ENCODE measurements around the gene FIBCD1.

Gene FIBCD1

DNA sequence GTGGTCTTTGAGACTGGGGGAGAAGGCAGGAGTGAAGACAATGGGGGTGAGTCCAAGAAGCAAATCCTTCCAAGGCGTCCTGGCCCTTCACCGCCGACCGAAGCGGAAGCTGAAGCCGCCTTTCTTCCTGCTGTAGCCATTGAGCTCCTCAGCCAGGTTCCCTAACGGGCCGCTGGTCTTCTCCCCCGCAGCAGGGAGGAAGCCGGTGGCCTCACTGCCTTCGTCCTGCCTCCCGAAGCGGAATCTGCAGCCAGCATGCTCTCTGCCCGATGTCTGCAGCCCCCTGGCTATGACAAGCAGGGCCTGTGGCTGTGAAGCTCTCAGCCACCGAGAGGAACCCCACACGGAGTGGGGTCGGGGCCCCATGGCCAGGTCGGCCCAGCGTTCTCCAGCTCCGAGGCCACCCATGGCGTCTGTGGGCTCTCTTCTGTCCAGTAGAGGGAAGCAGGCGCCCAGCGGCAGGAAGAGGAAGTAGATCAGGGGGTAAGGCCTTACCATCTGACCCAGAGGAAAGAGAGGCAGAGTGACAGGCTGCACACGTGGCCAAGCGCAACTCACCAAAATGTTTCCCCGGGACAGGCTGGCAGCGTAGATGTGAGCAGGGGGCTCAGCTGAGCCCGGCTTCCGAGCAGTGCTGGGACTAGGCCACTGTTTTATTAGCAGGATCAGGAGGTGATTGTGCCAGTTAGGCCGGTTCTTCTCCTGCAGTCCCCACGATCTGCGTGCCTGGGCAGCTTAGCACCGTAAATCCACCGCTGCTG, 45.5 kb downstream of the FIBCD1 start:
- DNase-seq: no peak

DNA sequence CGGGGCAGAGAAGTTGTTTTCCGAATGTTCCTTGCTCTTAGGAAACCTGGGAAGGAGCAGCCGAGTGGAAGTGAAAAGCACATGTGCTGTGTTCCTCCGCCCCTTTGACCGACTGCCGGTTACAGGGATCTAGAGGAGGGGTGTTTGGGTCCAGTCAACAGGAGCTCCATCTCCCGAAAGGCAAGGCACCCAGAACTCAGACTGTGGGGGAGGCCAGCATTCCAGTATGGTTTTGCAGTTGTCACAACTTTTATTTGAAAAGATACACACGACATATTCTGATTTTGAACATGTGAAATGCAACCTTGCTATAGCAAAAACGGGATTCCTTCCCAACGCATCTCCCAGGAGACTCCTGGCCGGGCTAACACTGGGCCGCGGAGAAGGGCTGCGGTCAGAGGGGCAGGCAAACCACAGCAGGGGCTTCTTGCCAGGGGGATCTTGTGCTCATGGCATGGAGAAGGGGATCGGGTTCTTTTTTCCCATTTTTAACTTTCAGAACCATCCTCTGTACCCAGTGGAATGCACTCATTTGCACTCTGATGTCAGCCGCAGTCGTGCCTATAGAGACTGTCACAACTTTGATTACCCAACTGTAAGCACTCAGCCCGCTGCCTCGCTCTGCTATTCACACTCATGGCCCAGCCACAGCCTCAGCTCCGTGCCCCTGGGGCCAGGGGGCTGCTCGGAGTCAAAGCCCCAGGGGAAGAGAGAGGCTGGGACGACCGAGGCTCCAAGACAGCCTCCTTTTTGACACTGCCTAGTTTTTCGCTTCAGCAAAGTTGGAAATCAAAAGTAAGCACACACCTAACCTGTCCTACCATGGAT, 46.4 kb downstream of the FIBCD1 start:
- no peak for DNase-seq

DNA sequence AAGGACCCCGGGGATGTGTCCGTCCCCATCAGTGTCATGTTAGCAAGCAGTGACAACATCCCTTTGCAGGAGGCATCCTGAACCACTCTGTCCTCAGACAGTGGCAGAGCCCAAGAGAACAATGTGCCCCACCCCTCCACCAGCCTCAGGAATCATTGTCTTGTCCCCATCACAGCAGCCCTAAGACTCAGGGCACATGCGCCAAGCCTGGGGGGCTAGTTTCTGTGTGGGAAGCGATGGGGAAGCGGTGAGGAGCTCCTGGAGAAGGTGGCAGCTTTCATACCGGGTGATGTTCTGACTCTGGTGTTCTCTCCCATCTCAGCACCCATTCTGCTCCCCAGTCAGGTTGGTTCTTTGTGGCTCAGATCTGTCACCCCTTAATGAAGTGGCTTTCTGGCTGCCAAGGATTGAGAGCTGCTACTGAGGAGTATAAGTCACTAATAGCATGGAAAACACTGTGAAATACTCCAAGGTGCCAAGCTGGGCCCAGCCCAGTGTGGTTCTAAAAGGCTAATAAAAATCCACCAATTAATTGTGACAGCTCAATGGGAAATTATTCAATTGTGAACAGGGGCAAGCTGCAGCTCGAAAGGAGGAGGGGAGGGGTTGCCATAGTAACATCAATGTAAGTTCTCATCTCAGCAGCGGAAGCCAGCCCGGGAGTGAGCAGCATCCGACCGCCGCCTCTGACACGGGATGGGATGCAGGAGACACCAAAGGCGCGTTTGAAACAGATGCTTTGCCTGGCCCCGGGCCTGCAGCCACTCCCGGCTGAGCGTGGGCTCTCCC, 47.2 kb downstream of the FIBCD1 start:
- peak; percentile 35 for DNase-seq

- no peak for DNase-seq
These were observed 48.0 kb downstream of the FIBCD1 start for GRCh38 chr9:130890870-130891687.

- DNase-seq: no peak
These were observed 48.9 kb downstream of the FIBCD1 start for GRCh38 chr9:130890124-130890523.

- DNase-seq: no peak
These were observed 50.7 kb downstream of the FIBCD1 start for GRCh38 chr9:130888146-130888885.

DNA sequence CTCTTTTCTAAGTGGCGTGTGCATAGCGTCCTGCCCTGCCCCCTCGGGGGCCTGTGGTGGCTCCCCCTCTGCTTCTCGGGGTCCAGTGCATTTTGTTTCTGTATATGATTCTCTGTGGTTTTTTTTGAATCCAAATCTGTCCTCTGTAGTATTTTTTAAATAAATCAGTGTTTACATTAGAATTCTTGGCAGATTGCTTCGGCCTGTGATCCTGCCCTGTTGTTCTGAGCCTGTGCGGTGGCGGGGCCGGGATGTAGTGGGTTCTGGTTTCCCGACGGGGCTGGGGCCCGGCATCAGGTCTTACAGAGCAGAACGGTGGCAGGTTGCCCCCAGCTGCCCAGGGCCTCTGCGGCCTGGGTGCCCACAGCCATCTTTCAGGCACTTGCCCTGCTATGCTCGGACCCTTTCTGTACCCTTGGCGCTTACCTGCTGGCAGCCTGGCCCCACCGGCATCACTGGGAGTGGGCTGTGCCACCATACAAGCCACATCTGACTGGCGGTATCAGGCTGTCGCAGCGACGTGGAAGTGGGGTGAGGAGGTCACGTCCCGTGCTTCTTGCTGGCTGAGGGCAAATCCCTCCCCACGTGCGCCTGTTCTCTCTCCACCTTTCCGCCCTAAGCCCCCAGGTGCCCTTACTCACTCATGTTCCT, 51.4 kb downstream of the FIBCD1 start:
- DNase-seq: no peak

- DNase-seq: no peak
These were observed 52.1 kb downstream of the FIBCD1 start for GRCh38 chr9:130886981-130887380.

DNA sequence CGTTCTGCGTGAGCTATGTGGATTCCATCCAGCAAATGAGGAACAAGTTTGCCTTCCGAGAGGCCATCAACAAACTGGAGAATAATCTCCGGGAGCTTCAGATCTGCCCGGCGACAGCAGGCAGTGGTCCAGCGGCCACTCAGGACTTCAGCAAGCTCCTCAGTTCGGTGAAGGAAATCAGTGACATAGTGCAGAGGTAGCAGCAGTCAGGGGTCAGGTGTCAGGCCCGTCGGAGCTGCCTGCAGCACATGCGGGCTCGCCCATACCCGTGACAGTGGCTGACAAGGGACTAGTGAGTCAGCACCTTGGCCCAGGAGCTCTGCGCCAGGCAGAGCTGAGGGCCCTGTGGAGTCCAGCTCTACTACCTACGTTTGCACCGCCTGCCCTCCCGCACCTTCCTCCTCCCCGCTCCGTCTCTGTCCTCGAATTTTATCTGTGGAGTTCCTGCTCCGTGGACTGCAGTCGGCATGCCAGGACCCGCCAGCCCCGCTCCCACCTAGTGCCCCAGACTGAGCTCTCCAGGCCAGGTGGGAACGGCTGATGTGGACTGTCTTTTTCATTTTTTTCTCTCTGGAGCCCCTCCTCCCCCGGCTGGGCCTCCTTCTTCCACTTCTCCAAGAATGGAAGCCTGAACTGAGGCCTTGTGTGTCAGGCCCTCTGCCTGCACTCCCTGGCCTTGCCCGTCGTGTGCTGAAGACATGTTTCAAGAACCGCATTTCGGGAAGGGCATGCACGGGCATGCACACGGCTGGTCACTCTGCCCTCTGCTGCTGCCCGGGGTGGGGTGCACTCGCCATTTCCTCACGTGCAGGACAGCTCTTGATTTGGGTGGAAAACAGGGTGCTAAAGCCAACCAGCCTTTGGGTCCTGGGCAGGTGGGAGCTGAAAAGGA, 53.3 kb downstream of the FIBCD1 start:
- DNase-seq: no peak

DNA sequence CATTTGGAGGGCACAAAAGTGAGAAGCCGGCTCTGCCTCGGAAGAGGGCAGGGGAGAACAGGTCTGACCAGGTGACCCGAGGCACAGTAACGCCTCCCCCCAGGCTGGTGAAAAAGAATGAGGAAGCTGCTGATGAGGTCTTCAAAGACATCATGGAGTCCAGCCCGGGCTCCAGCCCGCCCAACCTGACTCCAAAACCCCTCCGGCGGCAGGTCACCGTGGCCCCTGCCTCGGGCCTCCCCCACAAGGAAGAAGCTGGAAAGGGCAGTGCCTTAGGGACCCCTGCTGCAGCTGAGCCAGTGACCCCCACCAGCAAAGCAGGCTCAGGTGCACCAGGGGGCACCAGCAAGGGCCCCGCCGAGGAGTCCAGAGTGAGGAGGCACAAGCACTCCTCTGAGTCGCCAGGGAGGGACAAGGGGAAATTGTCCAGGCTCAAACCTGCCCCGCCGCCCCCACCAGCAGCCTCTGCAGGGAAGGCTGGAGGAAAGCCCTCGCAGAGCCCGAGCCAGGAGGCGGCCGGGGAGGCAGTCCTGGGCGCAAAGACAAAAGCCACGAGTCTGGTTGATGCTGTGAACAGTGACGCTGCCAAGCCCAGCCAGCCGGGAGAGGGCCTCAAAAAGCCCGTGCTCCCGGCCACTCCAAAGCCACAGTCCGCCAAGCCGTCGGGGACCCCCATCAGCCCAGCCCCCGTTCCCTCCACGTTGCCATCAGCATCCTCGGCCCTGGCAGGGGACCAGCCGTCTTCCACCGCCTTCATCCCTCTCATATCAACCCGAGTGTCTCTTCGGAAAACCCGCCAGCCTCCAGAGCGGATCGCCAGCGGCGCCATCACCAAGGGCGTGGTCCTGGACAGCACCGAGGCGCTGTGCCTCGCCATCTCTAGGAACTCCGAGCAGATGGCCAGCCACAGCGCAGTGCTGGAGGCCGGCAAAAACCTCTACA, 54.2 kb downstream of the FIBCD1 start:
- DNase-seq: no peak

- no peak for DNase-seq
These were observed 54.9 kb downstream of the FIBCD1 start for GRCh38 chr9:130884111-130884531.

GRCh38 chr9:130883479-130883878, 55.6 kb downstream of the FIBCD1 start:
- no peak for DNase-seq

GRCh38 chr9:130882696-130883225, 56.3 kb downstream of the FIBCD1 start:
- no peak for DNase-seq

DNA sequence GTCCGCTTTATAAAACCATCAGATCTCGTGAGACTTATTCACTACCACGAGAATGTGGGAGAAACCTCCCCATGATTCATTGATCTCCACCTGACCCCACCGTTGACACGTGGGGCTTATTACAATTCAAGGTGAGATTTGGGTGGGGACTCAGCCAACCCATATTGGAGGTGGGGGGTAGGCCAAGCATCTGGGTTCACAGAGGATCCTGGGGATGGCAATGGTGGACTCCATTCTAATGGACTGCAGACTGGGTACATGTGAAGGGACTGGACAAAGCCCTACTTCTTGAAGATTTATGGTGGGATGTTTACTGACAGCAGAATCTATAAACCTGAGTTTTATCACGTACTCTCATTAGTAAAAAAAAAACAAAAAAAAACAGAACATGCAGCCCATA, 57.5 kb downstream of the FIBCD1 start:
- no peak for DNase-seq

- DNase-seq: no peak
These were observed 58.3 kb downstream of the FIBCD1 start for GRCh38 chr9:130880599-130881220.

GRCh38 chr9:130879863-130880411, 59.1 kb downstream of the FIBCD1 start:
- no peak for DNase-seq

- DNase-seq: no peak
These were observed 60.8 kb downstream of the FIBCD1 start for GRCh38 chr9:130878295-130878694.

DNA sequence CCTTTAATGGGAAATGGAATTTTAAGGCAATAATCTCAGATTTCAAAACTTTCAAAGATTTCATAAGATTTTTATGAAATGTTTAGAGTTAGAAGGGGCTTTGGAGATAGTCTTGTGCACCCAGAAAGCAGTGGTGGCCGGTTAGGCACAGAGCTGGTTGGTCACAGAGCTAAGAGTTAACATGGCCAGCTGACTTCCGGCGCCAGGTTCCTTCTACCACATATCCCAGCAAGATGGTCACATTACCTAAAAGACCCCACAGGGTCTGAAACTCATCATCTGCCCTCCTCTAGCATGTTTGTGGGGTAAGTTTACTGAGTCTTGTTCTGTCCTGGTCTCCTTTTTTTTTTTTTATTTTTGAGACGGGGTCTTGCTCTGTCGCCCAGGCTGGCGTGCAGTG, 61.7 kb downstream of the FIBCD1 start:
- no peak for DNase-seq
